HG02884 (cell line): ENCODE results near the gene ADAMTS4.

Experiments
- ATAC-seq: cut with Tn5 transposase; IDR thresholded peaks from one replicate; pipeline ENCODE4 v1.9.1; 2021; ENCODE audit warnings: mild to moderate bottlenecking, moderate library complexity; ENCODE audit not compliant: unreplicated experiment

Gene ADAMTS4

DNA sequence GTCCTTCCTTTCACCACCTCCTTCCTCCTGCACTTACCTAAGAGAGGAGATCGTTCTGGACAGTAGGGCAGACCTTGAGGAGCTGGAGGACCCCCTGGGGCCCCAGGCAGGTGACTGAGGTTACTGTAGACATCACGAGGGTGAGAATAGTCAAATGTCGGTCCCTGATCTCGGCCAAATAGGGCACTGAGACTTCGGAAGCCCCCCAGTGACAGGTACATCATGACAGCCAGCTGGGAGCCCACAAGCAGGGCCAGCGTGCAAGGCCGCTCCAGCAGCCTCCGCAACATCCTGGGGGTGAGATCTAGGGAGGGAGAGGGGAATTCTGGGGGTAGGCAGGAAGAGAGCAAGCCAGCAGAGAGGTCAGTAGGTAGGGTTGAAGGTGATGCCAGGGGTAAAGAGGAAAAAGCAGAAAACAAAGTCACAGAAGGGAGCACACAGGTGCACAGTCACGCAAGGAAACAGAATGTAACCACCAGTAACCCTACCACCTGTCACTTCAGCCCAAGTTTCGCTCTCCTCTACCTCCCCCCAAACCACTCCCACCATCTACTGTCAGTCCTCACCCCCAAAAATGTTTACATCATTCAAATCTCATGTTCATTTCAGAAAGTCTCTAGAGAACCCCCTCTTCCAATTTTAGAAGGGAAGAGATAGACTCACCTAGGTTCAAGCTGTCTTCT is 22.9 kb downstream of the ADAMTS4 start:
- no peak for ATAC-seq

DNA sequence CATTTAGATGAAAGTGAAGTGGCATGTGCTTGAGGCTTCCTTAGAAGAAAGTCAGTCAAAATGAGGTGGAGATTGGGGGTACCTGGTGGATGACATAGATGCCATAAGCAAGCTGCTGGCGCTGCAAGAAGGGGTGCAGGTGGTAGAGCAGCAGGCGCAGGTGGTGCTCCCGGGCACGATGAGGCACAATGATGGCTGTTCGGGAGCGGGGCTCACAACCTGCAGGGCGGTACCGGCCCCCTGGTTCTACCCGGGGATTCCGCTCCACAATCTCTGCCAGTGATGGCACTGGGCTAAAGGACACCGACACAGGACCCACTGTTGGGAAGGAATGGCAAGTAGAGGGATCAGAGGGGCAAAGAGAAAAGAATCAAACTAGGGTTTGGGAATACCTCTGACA is 23.9 kb downstream of the ADAMTS4 start:
- ATAC-seq, result no peak

DNA sequence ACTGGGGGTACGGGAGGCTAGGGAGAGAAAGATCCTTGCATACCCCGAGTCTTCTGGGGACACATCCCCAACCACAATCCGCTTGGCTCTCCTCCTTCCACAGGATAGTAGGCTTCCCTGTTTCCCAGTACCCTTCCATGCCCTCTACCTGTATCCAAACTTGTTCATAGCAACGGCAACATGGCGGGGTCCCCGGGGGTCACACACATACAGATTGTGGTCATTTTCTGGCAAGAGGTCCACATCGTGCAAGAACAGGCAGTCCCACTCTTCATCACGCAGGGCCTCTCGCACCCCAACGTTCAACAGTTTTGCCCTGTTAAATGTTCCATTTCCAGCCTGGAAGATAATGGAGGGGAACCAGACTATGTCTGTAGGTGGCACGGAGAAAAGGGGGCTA is 25.1 kb downstream of the ADAMTS4 start:
- ATAC-seq, result no peak

DNA sequence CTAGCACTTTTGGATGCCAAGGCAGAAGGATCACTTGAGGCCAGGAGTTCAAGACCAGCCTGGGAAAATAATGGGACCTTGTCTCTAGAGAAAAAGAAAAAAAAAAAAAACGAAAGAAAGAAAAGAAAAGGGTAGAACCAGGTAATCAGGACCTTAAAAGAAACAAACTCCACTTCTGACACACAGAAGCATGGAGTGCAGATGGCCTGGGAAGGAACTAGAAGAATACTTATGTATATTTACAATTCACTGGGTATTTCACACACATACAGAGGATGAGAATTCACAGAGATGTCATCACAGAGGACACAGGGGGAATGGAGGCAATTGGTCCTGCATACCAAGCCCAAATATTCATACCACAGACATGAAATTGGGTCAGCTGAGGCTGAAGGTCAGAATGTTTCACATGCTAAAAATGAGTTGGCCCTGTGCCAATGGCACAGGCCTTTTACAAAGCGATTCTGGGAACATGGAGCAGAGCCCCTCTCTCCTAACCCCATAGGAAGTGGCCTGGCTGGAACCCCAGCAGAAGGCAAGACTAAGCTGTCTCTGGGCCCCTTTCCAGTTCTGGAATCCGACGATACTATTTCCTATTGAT is 26.0 kb downstream of the ADAMTS4 start:
- ATAC-seq, result no peak

DNA sequence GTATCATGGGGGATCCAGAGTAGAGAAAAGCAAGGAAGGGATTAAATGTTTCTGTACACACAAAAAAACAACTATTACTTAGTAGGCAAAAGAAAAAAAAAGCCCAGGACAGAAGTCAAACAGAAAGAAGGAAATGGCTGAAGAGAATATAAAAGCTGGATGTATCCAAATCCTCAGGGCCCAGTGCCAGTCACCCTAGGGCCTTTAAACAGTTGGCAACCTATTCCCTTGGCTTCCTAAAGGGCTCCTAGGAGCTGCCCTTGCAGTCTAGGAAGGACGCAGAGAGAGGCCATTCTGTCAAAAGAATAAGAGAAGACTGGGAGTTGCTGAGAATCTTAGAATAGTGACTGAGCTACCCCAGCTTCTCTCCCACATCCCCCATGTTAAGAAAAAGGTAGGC is 26.5 kb downstream of the ADAMTS4 start:
- ATAC-seq, result no peak

DNA sequence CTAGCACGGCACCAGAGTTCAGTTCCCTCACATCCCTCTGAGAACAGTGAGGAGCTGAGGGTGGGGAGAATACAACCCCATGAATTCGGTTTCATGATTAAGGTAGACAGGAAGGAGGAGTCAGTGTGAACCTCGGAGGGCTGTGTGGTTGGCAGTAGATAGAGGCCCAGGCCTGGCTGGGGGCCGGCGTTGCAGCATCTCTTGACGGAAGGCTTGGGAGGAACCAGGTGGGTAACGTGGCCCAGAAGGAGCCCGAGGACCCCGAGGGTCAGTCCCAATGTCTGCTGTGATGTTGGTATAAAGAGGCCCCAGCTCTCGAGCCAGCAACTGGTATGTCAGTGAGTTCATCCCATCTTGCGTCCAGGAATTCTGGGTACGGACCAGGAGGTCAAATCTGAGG is 27.2 kb downstream of the ADAMTS4 start:
- ATAC-seq, result no peak

DNA sequence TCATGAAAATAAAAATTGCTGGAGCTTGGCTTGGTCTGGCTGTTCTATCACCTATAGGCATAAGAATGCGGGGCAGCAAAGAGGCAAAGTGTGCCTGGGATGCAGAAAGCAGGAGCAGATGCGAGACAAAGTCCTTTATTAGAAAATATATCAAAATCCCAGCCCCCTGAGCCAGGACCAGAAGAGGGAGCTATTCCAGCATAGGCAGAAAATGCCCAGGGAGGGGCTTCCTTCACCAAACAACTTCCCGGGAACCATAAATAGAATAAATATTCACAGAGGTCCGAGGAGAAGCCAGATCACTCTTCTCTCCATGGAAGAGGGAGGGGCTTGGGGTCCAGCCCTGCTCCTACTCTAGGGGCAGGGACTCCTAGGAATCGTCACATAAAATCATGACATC is 27.7 kb downstream of the ADAMTS4 start:
- ATAC-seq, result no peak

DNA sequence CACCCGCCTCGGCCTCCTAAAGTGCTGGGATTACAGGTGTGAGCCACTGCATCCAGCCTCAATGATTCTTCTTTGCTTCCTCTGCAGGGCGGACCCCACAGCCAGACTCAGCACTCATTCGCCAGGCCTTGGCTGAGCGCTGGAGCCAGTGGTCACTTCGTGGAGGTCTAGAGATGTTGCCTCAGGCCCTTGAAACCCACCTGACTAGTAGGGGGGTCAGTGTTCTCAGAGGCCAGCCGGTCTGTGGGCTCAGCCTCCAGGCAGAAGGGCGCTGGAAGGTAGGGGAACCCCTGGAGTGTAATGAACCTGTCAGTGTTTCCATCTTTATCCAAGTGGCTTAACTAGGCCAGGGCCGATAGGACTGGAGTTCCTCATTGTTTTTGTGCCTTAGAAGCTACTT is 29.9 kb downstream of the ADAMTS4 start:
- ATAC-seq, result no peak

DNA sequence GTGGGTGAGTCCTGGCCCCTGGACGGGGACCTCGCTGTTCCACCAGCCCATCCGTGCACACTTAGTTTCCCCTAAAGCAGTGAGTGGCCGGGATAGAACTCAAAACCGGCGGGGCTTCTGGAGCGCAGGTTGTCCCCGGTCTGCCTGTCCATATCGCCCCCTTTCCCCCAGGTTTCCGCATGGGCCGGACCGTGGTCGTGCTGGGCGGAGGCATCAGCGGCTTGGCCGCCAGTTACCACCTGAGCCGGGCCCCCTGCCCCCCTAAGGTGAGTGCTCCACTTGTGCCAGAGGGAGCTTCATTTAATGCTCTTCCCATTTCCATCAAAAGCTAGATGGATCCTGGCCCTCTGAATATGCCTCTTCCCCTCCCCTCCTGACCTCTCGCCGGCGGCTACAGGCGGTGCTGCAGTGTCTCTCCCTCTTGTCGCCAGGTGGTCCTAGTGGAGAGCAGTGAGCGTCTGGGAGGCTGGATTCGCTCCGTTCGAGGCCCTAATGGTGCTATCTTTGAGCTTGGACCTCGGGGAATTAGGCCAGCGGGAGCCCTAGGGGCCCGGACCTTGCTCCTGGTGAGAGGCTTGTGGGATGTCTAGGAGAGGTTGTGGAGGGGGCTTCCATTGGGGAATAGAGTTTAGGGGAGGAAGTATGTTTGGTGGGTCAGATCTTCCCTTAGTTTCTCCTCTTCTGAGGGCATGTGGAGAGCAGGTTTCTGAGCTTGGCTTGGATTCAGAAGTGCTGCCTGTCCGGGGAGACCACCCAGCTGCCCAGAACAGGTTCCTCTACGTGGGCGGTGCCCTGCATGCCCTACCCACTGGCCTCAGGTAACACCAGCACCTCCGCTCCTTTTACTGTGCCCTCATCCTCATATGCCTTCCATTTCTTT is 31.9 kb downstream of the ADAMTS4 start:
- peak; percentile 5 for ATAC-seq

DNA sequence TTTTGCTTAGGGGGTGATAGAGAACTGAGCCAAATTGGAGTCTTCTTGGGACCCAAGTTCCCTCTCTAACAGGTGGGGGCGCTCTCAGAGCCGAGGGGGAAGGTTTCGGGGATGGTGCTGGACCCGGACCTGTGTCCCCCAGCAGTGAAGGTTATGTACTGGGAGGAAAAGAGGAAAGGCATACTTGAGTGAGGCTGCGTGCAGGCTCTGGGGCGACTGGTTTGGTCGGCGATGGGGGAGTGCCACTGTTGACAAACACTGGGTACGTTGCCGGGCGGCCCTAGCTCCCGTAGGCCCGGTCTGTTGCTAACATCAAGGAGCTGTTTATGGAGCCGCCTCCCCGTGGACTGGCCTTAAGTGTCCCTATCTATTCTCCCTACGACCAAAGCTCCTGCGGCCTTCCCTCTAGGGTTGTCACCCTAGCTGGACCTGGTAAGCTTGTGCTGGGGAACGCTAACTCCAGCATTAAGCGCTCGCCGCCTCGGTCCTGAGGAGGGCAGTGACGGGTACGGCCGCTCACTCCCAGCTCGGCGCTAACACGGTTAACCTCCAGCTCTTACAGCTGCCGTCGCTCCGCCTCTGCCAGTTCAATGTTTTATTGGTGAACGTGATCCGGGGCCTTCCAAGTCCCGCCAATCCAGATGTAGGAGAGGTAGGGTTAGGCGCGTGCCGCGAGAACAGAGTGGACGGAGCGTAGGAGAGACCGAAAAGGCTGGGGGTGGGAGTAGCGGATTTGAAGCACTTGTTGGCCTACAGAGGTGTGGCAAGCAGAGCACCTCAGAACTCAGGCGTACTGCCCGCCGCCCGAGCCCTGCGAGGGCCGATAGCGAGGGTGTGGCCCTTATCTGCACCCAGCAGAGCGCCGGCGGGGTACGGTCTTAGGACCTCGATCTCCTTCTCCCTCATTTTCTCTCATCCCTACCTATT is 32.8 kb downstream of the ADAMTS4 start, which contains the start of gene PPOX:
PPOX (plus strand) TSS at position 685 of the 927 bp plus-strand sequence. CDS start 422 bp downstream, outside the sequence.
- ATAC-seq, result peak; percentile 90

DNA sequence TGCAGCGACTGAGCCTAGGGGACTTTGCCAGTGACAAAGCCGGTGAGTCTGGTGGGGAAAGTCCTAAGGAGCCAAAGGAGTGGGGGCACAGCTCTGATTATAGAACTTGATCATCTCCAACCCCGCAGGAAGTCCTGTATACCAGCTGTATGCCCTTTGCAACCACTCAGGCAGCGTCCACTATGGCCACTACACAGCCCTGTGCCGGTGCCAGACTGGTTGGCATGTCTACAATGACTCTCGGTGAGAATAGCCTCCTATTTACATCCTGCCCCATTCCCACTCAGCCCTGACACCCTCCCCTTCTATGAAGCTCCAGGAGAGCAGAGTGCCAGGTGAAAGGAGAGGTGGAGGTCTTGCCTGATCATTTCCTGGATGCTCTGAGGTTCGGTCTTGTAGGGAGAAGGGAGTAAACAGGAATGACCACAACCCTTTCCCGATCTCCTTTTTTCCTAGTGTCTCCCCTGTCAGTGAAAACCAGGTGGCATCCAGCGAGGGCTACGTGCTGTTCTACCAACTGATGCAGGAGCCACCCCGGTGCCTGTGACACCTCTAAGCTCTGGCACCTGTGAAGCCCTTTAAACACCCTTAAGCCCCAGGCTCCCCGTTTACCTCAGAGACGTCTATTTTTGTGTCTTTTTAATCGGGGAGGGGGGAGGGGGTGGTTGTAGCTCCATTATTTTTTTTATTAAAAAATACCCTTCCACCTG is 33.8 kb downstream of the ADAMTS4 start:
- no peak for ATAC-seq

DNA sequence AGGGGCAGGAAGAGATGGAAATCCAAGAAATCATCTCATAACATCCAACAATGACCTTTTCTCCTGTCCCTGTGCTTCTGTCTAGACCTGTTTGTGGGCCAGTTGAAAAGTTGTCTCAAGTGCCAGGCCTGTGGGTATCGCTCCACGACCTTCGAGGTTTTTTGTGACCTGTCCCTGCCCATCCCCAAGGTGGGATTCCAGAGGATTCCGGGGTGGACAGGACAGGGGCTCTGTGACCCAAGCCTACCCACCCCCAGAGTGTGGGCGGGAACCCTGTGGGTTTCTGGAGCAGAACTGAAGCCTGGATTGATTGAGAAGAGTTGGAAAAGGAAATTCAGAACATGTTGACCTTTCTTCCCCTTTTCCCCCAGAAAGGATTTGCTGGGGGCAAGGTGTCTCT is 35.1 kb downstream of the ADAMTS4 start:
- no peak for ATAC-seq

DNA sequence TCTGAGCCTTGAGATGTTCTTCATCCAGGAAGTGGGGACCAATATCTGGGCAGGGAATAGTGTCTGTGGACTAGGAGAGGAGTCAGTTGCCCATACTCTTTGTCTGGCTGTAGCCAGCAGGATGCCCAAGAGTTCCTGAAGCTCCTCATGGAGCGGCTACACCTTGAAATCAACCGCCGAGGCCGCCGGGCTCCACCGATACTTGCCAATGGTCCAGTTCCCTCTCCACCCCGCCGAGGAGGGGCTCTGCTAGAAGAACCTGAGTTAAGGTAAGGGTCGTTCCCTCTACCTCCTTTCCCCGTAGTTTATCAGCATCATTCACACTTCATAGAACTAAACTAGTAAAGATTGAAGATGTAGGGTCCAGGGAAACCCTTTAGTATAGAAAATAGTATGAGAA is 36.0 kb downstream of the ADAMTS4 start:
- ATAC-seq, result no peak

DNA sequence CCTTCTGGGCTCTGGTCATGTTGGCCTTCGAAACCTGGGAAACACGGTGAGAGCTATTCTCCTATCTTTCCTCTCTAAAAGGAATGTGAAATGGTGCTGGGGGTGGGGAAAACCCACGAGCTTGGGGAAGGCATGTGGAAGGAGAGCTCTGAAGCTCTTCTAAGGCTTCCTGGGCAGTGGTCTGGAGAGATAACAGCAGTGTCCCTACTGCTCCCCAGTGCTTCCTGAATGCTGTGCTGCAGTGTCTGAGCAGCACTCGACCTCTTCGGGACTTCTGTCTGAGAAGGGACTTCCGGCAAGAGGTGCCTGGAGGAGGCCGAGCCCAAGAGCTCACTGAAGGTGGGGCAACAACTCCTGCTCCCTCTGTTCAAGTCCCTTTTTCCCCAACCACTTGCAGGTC is 36.8 kb downstream of the ADAMTS4 start:
- ATAC-seq, result no peak

DNA sequence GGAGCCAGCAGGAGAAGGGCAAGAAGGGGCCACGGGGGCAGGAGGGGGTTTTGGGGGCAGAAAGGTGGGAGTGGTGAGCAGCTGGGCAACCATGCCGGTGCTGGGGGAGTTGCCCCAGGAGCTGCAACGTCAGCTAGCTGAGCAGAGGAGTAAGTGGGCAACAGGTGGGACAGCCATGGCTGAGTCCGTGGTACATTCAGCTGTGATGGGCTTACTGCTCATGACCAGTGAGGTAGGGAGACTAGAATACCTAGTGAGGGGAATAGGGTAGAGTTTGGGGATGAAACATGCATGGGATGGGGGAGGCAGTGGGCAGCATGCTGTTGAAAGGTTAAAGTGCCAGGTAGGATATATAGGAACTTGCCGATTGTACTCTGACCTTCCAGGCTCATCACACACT is 37.2 kb downstream of the ADAMTS4 start:
- no peak for ATAC-seq

DNA sequence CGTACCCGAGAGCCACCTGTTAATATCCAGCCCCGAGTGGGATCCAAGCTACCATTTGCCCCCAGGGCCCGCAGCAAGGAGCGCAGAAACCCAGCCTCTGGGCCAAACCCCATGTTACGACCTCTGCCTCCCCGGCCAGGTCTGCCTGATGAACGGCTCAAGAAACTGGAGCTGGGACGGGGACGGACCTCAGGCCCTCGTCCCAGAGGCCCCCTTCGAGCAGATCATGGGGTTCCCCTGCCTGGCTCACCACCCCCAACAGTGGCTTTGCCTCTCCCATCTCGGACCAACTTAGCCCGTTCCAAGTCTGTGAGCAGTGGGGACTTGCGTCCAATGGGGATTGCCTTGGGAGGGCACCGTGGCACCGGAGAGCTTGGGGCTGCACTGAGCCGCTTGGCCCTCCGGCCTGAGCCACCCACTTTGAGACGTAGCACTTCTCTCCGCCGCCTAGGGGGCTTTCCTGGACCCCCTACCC is 38.1 kb downstream of the ADAMTS4 start:
- no peak for ATAC-seq

DNA sequence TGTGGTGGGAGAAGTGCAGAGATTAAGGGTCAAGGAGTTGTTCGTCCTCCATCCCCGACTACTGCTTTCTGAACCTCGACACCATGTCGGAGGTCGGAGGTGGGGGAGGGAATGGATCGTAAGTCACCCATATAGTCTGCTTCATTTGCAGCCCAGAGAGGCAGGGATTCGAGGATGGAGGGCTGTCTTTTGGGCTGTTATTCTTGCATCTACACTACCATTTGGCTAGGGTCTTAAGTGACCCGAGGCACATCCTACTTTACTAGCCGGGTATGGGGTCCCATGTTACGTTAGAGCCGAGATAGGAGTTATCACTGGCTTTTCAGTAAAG is 39.0 kb downstream of the ADAMTS4 start:
- no peak for ATAC-seq

DNA sequence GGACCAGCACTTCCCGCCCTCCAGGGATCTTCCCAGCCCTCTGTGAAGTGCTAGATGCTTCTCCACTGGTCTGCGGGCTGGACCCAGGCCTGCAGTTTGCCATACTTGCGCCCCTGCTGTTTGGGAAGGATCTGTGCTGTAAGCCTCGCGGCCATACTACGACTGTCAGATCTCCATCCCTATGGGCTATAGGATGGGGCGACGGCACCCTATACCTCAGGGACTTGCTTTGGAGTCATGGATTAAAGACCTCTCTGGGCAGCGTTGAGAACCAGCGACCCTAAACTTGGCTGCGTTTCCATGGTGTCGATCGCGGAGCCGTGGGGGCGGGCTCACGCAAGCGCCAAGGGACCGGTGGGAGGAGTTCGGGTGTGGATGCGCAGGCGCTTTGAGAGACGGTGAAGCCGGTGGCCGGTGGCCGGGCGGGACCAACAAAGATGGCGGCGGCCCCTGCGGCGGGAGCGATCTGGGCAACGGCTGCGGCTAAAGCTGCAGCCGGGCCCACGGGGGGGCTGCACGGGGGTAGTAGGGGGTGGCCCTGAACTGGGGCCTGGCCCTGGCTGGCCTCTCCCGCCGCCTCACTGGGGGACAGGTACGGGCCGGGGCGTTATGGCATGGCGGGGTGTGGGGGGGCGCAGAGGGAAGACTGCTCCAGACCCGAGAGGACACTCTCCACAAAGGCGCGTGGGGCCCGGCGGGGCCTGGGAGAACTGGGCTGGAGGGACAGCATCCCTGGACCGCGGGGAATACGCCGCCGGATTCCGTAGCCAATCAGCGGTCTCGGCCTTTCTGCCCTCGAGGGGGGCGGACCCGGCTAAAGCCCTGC is 39.6 kb downstream of the ADAMTS4 start, which contains the start of gene USP21:
USP21 (plus strand) TSS at position 414 of the 826 bp plus-strand sequence. CDS start 1,141 bp downstream, outside the sequence.
- peak; percentile 92 for ATAC-seq
